Dermis microvascular lymphatic vessel endothelial cell (primary cell): ENCODE data around the gene CTBP1. TPM values are rescaled to one million over a fixed set of nuclear protein-coding genes. Genes with fewer than 3 reads are reported as not detected.
A peak's percentile ranks its signal among the peaks of the same experiment; 100 is the strongest.

Source experiments
- DNase-seq, 2 donors: peaks; one replicate each; pipeline versions ENCODE4 v3.0.0 to v3.0.0-alpha.2; 2010; ENCODE audit warnings: low read depth in 2 of 2
- total RNA-seq: library from RNA; depleted of rRNA; stranded (reverse); fragments of >200 nt; gene quantifications from 2 replicates; pipeline ENCODE4 v1.2.1, GENCODE V29; 2014

Gene CTBP1
- total RNA-seq, 1 donor from 2014 or later, result 211 TPM

- DNase-seq, result no peak
Observed at GRCh38 chr4:1225272-1226143, 23.4 kb downstream of the CTBP1 start.

DNA sequence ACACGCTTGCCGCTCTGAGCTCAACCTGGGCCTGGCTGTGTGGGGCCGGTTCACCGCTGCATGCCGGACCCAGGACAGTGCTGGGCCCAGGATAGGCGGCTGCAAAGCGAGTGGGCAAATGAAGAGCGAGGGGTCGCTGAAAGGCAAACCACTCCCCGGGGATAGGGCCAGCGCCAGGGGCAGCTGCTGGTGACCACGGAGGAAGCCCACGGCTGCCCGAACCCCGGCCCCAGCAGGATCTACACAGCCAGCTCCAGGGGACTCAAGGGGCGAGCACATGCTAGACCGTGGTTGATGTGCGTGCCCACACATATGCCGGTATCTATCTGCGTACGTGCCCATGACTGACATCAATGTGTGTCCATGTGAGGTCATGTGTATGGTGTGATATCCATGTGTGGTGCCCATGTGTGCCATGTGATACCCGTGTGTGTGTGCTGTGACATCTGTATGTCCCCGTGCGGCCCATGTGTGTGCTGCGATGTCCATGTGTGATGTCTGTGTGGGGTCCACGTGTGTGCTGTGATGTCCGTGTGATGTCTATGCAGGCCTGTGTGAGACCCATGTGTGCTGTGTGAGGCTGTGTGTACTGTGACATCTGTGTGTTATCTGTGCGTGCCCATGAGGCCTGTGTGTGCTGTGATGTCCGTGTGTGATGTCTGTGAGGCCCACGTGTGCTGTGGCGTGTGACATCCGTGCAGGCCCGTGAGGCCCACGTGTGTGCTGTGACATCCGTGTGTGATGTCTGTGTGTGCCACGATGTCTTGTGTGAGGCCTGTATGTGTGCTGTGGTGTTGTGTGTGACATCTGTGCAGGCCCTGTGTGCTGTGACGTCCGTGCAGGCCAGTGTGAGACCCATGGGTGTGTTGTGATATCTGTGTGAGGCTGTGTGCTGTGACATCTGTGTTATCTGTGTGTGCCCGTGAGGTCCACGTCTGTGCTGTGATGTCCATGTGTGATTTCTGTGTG is 24.8 kb downstream of the CTBP1 start:
- DNase-seq, result no peak

DNA sequence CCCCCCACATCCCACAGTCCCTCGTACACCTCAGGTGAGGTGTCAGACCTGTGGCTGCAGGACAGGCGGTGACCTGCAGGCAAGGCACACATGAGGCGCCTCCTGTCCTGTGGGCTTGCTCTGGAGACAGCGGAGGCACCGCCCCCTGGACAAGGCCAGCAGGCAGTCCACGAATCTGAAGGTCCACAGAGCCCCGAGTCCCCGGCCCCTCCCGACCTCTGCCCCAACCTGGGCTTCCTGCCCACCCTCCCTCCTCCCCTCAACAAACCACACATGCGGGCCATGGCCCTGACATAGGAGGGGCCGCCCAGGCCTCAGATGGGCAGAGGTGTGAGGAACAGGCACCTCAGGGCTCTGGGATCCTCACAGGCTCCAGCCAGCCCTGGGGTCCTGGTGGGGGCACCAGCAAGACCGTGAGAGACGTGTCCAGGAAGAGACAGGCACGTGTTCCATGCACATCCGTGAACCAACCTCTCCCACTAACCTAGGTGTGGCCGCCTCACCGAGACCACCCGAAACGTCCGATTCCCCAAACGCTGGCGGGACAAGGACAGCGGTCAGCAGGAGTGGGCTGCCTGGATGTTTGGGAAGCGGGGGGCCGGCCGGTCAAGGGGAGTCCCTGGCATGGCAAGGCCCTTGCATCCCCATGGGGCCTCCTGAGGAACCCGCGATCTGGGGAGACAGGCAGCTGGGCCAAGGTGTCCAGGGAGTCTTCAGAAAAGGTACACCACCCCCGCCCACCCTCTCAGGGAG is 25.8 kb downstream of the CTBP1 start:
- no peak for DNase-seq

GRCh38 chr4:1222036-1222789 is 26.7 kb downstream of the CTBP1 start:
- no peak for DNase-seq

- DNase-seq, result no peak
Observed at GRCh38 chr4:1221155-1221870, 27.6 kb downstream of the CTBP1 start.

- DNase-seq, result no peak
Observed at GRCh38 chr4:1220566-1220965, 28.4 kb downstream of the CTBP1 start.

GRCh38 chr4:1219566-1219950 is 29.4 kb downstream of the CTBP1 start:
- no peak for DNase-seq

- no peak for DNase-seq
Observed at GRCh38 chr4:1218634-1219565, 30.0 kb downstream of the CTBP1 start.

GRCh38 chr4:1217366-1217765 is 31.6 kb downstream of the CTBP1 start:
- DNase-seq, result no peak

- peak in 1 of 2 donors; percentile 50 for DNase-seq
Observed at GRCh38 chr4:1216869-1217294, 32.0 kb downstream of the CTBP1 start.

- no peak for DNase-seq
Observed at GRCh38 chr4:1216076-1216614, 32.8 kb downstream of the CTBP1 start.

DNA sequence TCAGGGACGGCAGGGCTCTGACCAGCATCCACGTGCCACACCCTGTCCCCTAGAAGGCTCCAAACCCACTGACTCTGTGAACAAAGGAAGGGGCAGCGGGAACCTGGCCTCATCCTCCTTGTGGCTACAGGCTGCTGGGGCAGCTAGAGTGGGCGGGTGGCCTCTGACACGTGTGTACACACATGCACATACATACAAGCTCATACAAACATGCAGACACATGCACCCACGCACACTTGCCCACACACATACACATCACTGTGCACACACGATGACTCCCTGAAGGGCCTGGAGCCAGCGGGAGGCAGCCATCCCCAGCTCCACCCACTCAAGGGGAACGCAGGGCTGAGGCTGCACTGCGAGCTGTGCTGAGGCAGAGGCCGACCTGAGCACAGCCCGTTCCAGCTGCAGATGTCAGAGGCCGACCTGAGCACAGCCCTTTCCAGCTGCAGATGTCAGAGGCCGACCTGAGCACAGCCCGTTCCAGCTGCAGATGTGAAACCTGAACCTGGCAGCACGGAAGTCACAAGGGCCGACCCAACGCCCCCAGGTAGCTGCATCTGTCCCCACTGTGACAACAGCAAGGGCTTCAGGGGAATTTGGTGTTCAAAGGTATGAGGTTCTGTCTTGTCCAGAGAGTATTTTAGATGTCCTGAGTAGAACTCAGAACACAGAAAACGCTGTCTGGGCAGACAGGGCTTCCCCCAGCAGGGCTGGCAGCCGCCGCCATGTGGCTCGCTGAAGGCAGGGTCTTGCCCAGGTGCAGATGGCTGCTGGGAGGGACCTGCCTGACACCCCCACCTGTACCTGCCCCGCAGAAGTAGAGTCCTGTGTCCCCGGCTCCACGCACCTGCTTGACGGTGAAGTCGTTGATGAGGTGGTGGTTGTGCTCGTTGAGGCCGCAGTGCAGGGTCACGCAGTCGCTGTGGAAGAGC is 33.5 kb downstream of the CTBP1 start:
- DNase-seq, result no peak

- DNase-seq, result no peak
Observed at GRCh38 chr4:1214101-1215095, 34.5 kb downstream of the CTBP1 start.

GRCh38 chr4:1213336-1213995 is 35.5 kb downstream of the CTBP1 start:
- no peak for DNase-seq

GRCh38 chr4:1212546-1213335 is 36.2 kb downstream of the CTBP1 start:
- no peak for DNase-seq
